Measurements from ENCODE around the gene CFAP68. TPM values are rescaled to one million over a fixed set of nuclear protein-coding genes. Genes with fewer than 3 reads are reported as not detected.
A peak's percentile ranks its signal among the peaks of the same experiment; 100 is the strongest.

Gene CFAP68
- total RNA-seq, 6 experiments from 2014 or later, result 10.6 to 22.9 (median 15.7) TPM

GRCh38 chr11:111840143-111840542 is 39.2 kb upstream of the CFAP68 start:
- intact Hi-C loops (cut with DNase I), result loop anchor here in 1 of 2 donors (10.0 kb wide), 1 partner anchor 255 kb away; no protein-coding TSS in a partner anchor
- no peaks in the 10 kb centered on the region for H3K9me3 ChIP-seq
- peaks cover 0 to 38% (median 14%) of the 10 kb centered on the region in 4 donors for H3K4me1 ChIP-seq
- H3K27ac ChIP-seq, result peak overlapping the region; percentile 59 to 89 (median 73)
- DNase-seq (peak in 1 of 3 donors; percentile 83), ATAC-seq (peak; percentile 82 to 91 (median 87))
- no peaks in the 10 kb centered on the region for H3K27me3 ChIP-seq
- WGBS (ENCODE audit: insufficient coverage, low coverage, low lambda C conversion rate, missing lambda C conversion rate), result 29% methylated on average over 1 of the region's 1 CpG
- no peak overlapping the region for H3K4me3 ChIP-seq
- TF ChIP-seq CTCF (IDR thresholded peaks at IDR 0.05) (no peak), POLR2A (IDR thresholded peaks at IDR 0.05) (no peak)
- H3K36me3 ChIP-seq, result peaks cover 0 to 7% (median 0%) of the 10 kb centered on the region in 4 donors

GRCh38 chr11:111841370-111842053 is 37.8 kb upstream of the CFAP68 start:
- Histone ChIP-seq H3K4me3 (no peak overlapping the region), H3K36me3 (peaks cover 0 to 7% (median 0%) of the 10 kb centered on the region in 4 donors), H3K27me3 (no peaks in the 10 kb centered on the region), H3K27ac (peak overlapping the region; percentile 59 to 89 (median 73)), H3K9me3 (no peaks in the 10 kb centered on the region), H3K4me1 (peaks cover 0 to 25% (median 9%) of the 10 kb centered on the region in 4 donors)
- intact Hi-C loops (cut with DNase I), result loop anchor here in 1 of 2 donors (10.0 kb wide), 1 partner anchor 257 kb away; no protein-coding TSS in a partner anchor
- DNase-seq, result peak; percentile 81 to 92 (median 87)
- WGBS (ENCODE audit: insufficient coverage, low coverage, low lambda C conversion rate, missing lambda C conversion rate), result 13% methylated on average over 10 of the region's 10 CpGs
- ATAC-seq, result peak; percentile 86 to 92 (median 89)
- TF ChIP-seq POLR2A (IDR thresholded peaks at IDR 0.05) (no peak), CTCF (IDR thresholded peaks at IDR 0.05) (peak; percentile 90 to 97 (median 95))

- WGBS (ENCODE audit: insufficient coverage, low coverage, low lambda C conversion rate, missing lambda C conversion rate), result 88% methylated on average over 5 of the region's 5 CpGs
- Histone ChIP-seq H3K36me3 (peaks cover 0 to 22% (median 0%) of the 10 kb centered on the region in 4 donors), H3K27ac (no peak overlapping the region), H3K9me3 (no peaks in the 10 kb centered on the region), H3K27me3 (no peaks in the 10 kb centered on the region), H3K4me3 (no peak overlapping the region), H3K4me1 (peaks cover 0 to 21% (median 6%) of the 10 kb centered on the region in 4 donors)
- TF ChIP-seq POLR2A (IDR thresholded peaks at IDR 0.05) (no peak), CTCF (IDR thresholded peaks at IDR 0.05) (no peak)
- intact Hi-C loops (cut with DNase I), result loop anchor here in 1 of 2 donors (10.0 kb wide), 1 partner anchor 259 kb away; no protein-coding TSS in a partner anchor
- ATAC-seq (no peak), DNase-seq (no peak)
Observed at GRCh38 chr11:111843661-111844060, 35.7 kb upstream of the CFAP68 start.

- peak in 2 of 4 donors; percentile 19 to 44 for ATAC-seq
- H3K9me3 ChIP-seq, result no peaks in the 10 kb centered on the region
- TF ChIP-seq POLR2A (IDR thresholded peaks at IDR 0.05) (no peak), CTCF (IDR thresholded peaks at IDR 0.05) (no peak)
- peaks cover 0 to 15% (median 5%) of the 10 kb centered on the region in 4 donors for H3K4me1 ChIP-seq
- H3K27ac ChIP-seq, result no peak overlapping the region
- H3K27me3 ChIP-seq, result no peaks in the 10 kb centered on the region
- 60% methylated on average over 7 of the region's 7 CpGs for WGBS (ENCODE audit: insufficient coverage, low coverage, low lambda C conversion rate, missing lambda C conversion rate)
- intact Hi-C loops (cut with DNase I), result loop anchor here in 1 of 2 donors (10.0 kb wide), 1 partner anchor 261 kb away; no protein-coding TSS in a partner anchor
- DNase-seq, result no peak
- peaks cover 0 to 24% (median 0%) of the 10 kb centered on the region in 4 donors for H3K36me3 ChIP-seq
- no peak overlapping the region for H3K4me3 ChIP-seq
Observed at GRCh38 chr11:111845276-111846028, 33.9 kb upstream of the CFAP68 start.
